Measurements from ENCODE around the gene DNAH9. TPM values are rescaled to one million over a fixed set of nuclear protein-coding genes. Genes with fewer than 3 reads are reported as not detected.

DNAH9 gene
- total RNA-seq: not detected
- long read RNA-seq: 0 reads

- DNase-seq (peak; percentile 95 to 97 (median 96)), ATAC-seq (peak; percentile 98 to 100 (median 99))
- intact Hi-C loops (cut with DNase I): no loop called here
- 9% methylated on average over 20 of the region's 84 CpGs for WGBS (ENCODE audit: insufficient coverage, low coverage, low lambda C conversion rate, missing lambda C conversion rate)
- no peaks in the 10 kb centered on the region for H3K9me3 ChIP-seq
- no peaks in the 10 kb centered on the region for H3K36me3 ChIP-seq
- H3K27me3 ChIP-seq: no peaks in the 10 kb centered on the region
- peak within 1 kb of the TSS in 1 of 3 donors; percentile 29 for H3K27ac ChIP-seq
- H3K4me1 ChIP-seq: no peaks in the 10 kb centered on the region
- TF ChIP-seq CTCF (IDR thresholded peaks at IDR 0.05) (no peak), POLR2A (IDR thresholded peaks at IDR 0.05) (no peak)
- H3K4me3 ChIP-seq: peak within 1 kb of the TSS; percentile 41 to 63 (median 43)
Observed at GRCh38 chr17:11598274-11599221, at the start of gene DNAH9. Gene DNAH9 (plus strand): TSS chr17:11598470. CDS start chr17:11598499, 29 bp downstream.

GRCh38 chr17:11550431-11550830, 47.8 kb upstream of the DNAH9 start:
- Histone ChIP-seq H3K27ac (no peak overlapping the region), H3K9me3 (no peaks in the 10 kb centered on the region), H3K4me3 (no peak overlapping the region), H3K27me3 (no peaks in the 10 kb centered on the region), H3K36me3 (no peaks in the 10 kb centered on the region), H3K4me1 (no peaks in the 10 kb centered on the region)
- no peak for DNase-seq
- no peak for ATAC-seq
- intact Hi-C loops (cut with DNase I): no loop called here
- 79% methylated on average over 2 of the region's 2 CpGs for WGBS (ENCODE audit: insufficient coverage, low coverage, low lambda C conversion rate, missing lambda C conversion rate)
- TF ChIP-seq CTCF (IDR thresholded peaks at IDR 0.05) (no peak), POLR2A (IDR thresholded peaks at IDR 0.05) (no peak)

DNA sequence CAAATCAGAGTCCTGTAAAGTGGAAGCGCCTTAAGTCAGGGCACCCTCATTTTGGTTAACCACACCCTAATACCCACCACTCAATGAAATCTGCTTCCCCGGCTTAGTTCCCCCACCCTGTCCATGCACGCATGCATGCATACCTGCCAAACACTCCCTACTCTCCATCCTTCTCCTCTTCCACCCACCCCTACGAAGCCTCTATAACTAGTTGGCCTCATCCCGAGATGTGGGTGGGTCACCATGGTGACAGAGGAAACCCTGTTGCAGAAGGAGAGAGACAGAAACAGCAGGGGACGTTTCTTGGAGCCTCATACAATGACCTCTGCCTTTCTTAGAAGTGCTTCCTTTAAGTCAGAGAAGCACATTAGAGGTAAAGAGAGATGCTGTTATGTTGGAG, 46.8 kb upstream of the DNAH9 start:
- no peak for DNase-seq
- no peak for TF ChIP-seq POLR2A (IDR thresholded peaks at IDR 0.05)
- no peak for TF ChIP-seq CTCF (IDR thresholded peaks at IDR 0.05)
- H3K27ac ChIP-seq: no peak overlapping the region
- H3K4me3 ChIP-seq: no peak overlapping the region
- no peaks in the 10 kb centered on the region for H3K4me1 ChIP-seq
- no peaks in the 10 kb centered on the region for H3K36me3 ChIP-seq
- 25% methylated on average over 5 of the region's 6 CpGs for WGBS (ENCODE audit: insufficient coverage, low coverage, low lambda C conversion rate, missing lambda C conversion rate)
- no peaks in the 10 kb centered on the region for H3K9me3 ChIP-seq
- no peaks in the 10 kb centered on the region for H3K27me3 ChIP-seq
- intact Hi-C loops (cut with DNase I): no loop called here
- ATAC-seq: no peak

GRCh38 chr17:11553135-11553534, 45.1 kb upstream of the DNAH9 start:
- ATAC-seq (no peak), DNase-seq (no peak)
- no peak overlapping the region for H3K27ac ChIP-seq
- TF ChIP-seq CTCF (IDR thresholded peaks at IDR 0.05) (no peak), POLR2A (IDR thresholded peaks at IDR 0.05) (no peak)
- no CpG with 5 or more reads among the region's 1 CpG for WGBS (ENCODE audit: insufficient coverage, low coverage, low lambda C conversion rate, missing lambda C conversion rate)
- no peaks in the 10 kb centered on the region for H3K4me1 ChIP-seq
- intact Hi-C loops (cut with DNase I): no loop called here
- no peaks in the 10 kb centered on the region for H3K9me3 ChIP-seq
- H3K36me3 ChIP-seq: no peaks in the 10 kb centered on the region
- H3K4me3 ChIP-seq: no peak overlapping the region
- no peaks in the 10 kb centered on the region for H3K27me3 ChIP-seq

Data from right lobe of liver (tissue), 6 donors.